Left colon (tissue), 2 donors: Measurements from ENCODE around the gene SLC49A3. TPM values are rescaled to one million over a fixed set of nuclear protein-coding genes. Genes with fewer than 3 reads are reported as not detected.

ENCODE experiments used
- total RNA-seq, 2 donors: library from RNA; stranded (reverse); fragmentation: NEBNext Ultra II Directional; extraction: Animal tissue kit (Norgen Biotek cat#: 25700); gene quantifications; one replicate each; pipeline ENCODE4 v1.2.1, GENCODE V29; 2021
- donor health status: DM: no; HTN: no; CAD: no.
- donor health status: DM: yes; HTN: yes; CAD: no.

Gene SLC49A3
- total RNA-seq, 2 donors from 2014 or later: 10.7 to 15.8 TPM

Other genes with a start within 250 kb of the SLC49A3 start
- gene ZNF721, start 190.0 kb downstream of the SLC49A3 start, total RNA-seq: 10 to 100 TPM; 20.7 to 27.2 TPM
- gene PIGG, start 189.9 kb downstream of the SLC49A3 start, total RNA-seq: 10 to 100 TPM; 54.5 to 57.5 TPM
- gene TMEM271, start 112.9 kb downstream of the SLC49A3 start, total RNA-seq: not detected
- gene PDE6B, start 63.6 kb downstream of the SLC49A3 start, total RNA-seq: 1 to 10 TPM; 1.3 to 1.4 TPM
- 100 to 1,000 TPM; 383 to 496 TPM for gene ATP5ME, start 14.9 kb downstream of the SLC49A3 start, total RNA-seq
- 10 to 100 TPM; 30.0 to 37.1 TPM for gene MYL5, start 14.6 kb downstream of the SLC49A3 start, total RNA-seq
- gene PCGF3, start 16.7 kb upstream of the SLC49A3 start, total RNA-seq: 10 to 100 TPM; 46.9 to 51.9 TPM
- 1 to 10 TPM; 2.7 to 3.5 TPM for gene CPLX1, start 137.0 kb upstream of the SLC49A3 start, total RNA-seq
- 100 to 1,000 TPM; 197 to 265 TPM for gene GAK, start 243.2 kb upstream of the SLC49A3 start, total RNA-seq
- 10 to 100 TPM; 21.4 to 28.6 TPM for gene TMEM175, start 243.3 kb upstream of the SLC49A3 start, total RNA-seq